SK-N-SH (cell line): ENCODE results near the gene CD109.

Experiments
- CTCF ChIP-seq: fragments of 200-600 bp; sonication (generic); IDR thresholded peaks from 2 replicates; pipeline ENCODE4 v1.6.1; 2017; ENCODE audit warnings: antibody characterized with exemption, mild to moderate bottlenecking, moderate library complexity
- GATA2 ChIP-seq: sonication (generic); formaldehyde crosslinking; IDR thresholded peaks from 2 replicates; pipeline ENCODE4 v1.5.0; 2020; ENCODE audit warnings: mild to moderate bottlenecking, missing genetic modification reagents
- NRF1 ChIP-seq: IDR thresholded peaks from 2 replicates; pipeline ENCODE4 v1.6.1; 2012; ENCODE audit warnings: low read depth, mild to moderate bottlenecking, low read length
- USF2 ChIP-seq: fragments of 150-350 bp; IDR thresholded peaks from 2 replicates; pipeline ENCODE4 v1.6.1; 2017; ENCODE audit warnings: antibody characterized with exemption, low read length, low read depth, borderline replicate concordance

- TF ChIP-seq GATA2 (CRISPR knock-in tag), result no peak
- TF ChIP-seq NRF1, result no peak
- no peak for TF ChIP-seq CTCF
- TF ChIP-seq USF2, result no peak
Measured at GRCh38 chr6:73857341-73857890, 161.4 kb downstream of the CD109 start.
